WTC11 (cell line): ENCODE measurements around the gene SS18.
"Not testable (repeated sequence)": the region's sequence is repeated elsewhere in the genome, so short reads cannot be mapped to it uniquely, and the experiment has no call there.

ENCODE experiments used
- CTCF ChIP-seq: fragments of 200-600 bp; IDR thresholded peaks from 2 replicates; pipeline ENCODE4 v1.8.0; 2022; ENCODE audit warnings: antibody characterized with exemption
- ZNF138 ChIP-seq: sonication (generic); formaldehyde crosslinking; conservative IDR thresholded peaks from 2 replicates; pipeline ENCODE4 v1.8.1; 2022; ENCODE audit warnings: mild to moderate bottlenecking, moderate library complexity, missing genetic modification reagents

GRCh38 chr18:26121994-26122393 lies 31.6 kb upstream of the SS18 start:
- TF ChIP-seq ZNF138 (CRISPR knock-in tag); CTCF: not testable (repeated sequence)
